ENCODE results near the gene ELOVL6. TPM values are rescaled to one million over a fixed set of nuclear protein-coding genes. Genes with fewer than 3 reads are reported as not detected.

ELOVL6 gene
- total and polyA plus RNA-seq, 9 of the 15 experiments (the other 6 are each of a cell fraction or from before 2014, with no cell fraction given): 18.3 to 82.6 (median 46.0) TPM

DNA sequence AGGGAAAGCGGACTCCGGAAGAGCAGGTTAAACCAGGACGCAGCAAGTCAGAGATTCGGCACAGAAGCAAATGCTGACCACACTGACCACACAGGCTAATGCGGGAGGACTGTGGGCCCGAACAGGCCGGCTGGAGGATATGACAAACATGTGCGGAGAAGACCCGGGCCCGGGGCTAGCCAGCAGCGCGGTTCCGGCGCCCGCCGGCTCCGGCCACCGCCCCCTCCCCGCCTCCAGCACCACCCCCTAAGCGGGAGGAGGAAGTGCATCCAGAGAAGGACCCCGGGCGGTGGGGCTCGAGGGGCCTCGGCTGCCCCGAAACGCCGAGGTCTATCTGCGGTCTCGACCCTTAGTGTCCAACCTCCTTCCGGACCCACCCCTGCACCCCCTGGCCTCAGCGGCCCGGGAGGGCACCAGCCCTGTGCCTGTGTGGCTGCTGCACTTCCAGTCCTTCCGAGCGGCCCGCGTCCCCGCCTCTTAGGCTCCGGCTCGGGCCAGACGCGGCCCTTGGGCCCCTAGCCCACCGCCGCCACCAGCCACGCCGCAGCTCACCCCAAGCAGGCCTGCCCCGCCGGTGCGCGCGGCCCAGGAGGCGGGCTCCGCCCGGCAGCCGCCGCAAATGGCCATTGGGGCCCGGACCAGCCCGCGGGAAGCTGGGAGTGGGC is 2.1 kb downstream of the ELOVL6 start (continued):
- peak; percentile 58; the same call in 1 of the 2 replicates for TF ChIP-seq SIN3B (IDR thresholded peaks at IDR 0.05; ENCODE audit: low read depth)
- no peak for TF ChIP-seq CEBPB (tag; IDR thresholded peaks at IDR 0.05)
- peak; percentile 83 for TF ChIP-seq SPI1 (IDR thresholded peaks at IDR 0.05; ENCODE audit: borderline replicate concordance, low read depth, low read length)
- TF ChIP-seq PHB (CRISPR knock-in tag; IDR thresholded peaks at IDR 0.05): no peak
- TF ChIP-seq NFRKB (IDR thresholded peaks at IDR 0.05; ENCODE audit: low read depth): no peak
- TF ChIP-seq RCOR1 (IDR thresholded peaks at IDR 0.05; ENCODE audit: borderline replicate concordance in 1 of 2, low read depth in 2 of 2, low read length in 2 of 2): 0 out of 4 replicates have a peak, but pooled peaks of 1 of the 2 experiments have one; percentile 3
- no peak for TF ChIP-seq SNAPC5 (CRISPR knock-in tag; IDR thresholded peaks at IDR 0.05)
- no peak for TF ChIP-seq SMARCA4 (IDR thresholded peaks at IDR 0.05)
- TF ChIP-seq PATZ1 (CRISPR knock-in tag; IDR thresholded peaks at IDR 0.05; ENCODE audit: borderline replicate concordance): no peak
- no peak for TF ChIP-seq JUND (IDR thresholded peaks at IDR 0.05; ENCODE audit: borderline replicate concordance, low read depth, low read length)
- TF ChIP-seq JUND (tag; IDR thresholded peaks at IDR 0.05; ENCODE audit: borderline replicate concordance, low read depth, low read length): no peak
- no peak for TF ChIP-seq ZNF668 (CRISPR knock-in tag; IDR thresholded peaks at IDR 0.05)
- TF ChIP-seq, protein P1, sequence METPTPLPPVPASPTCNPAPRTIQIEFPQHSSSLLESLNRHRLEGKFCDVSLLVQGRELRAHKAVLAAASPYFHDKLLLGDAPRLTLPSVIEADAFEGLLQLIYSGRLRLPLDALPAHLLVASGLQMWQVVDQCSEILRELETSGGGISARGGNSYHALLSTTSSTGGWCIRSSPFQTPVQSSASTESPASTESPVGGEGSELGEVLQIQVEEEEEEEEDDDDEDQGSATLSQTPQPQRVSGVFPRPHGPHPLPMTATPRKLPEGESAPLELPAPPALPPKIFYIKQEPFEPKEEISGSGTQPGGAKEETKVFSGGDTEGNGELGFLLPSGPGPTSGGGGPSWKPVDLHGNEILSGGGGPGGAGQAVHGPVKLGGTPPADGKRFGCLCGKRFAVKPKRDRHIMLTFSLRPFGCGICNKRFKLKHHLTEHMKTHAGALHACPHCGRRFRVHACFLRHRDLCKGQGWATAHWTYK (CRISPR knock-in tag; IDR thresholded peaks at IDR 0.05): no peak
- TF ChIP-seq, protein P2, sequence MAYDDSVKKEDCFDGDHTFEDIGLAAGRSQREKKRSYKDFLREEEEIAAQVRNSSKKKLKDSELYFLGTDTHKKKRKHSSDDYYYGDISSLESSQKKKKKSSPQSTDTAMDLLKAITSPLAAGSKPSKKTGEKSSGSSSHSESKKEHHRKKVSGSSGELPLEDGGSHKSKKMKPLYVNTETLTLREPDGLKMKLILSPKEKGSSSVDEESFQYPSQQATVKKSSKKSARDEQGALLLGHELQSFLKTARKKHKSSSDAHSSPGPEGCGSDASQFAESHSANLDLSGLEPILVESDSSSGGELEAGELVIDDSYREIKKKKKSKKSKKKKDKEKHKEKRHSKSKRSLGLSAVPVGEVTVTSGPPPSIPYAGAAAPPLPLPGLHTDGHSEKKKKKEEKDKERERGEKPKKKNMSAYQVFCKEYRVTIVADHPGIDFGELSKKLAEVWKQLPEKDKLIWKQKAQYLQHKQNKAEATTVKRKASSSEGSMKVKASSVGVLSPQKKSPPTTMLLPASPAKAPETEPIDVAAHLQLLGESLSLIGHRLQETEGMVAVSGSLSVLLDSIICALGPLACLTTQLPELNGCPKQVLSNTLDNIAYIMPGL (CRISPR knock-in tag; IDR thresholded peaks at IDR 0.05): peak; percentile 60; the same call in 1 of the 2 replicates
- TF ChIP-seq, protein P3, sequence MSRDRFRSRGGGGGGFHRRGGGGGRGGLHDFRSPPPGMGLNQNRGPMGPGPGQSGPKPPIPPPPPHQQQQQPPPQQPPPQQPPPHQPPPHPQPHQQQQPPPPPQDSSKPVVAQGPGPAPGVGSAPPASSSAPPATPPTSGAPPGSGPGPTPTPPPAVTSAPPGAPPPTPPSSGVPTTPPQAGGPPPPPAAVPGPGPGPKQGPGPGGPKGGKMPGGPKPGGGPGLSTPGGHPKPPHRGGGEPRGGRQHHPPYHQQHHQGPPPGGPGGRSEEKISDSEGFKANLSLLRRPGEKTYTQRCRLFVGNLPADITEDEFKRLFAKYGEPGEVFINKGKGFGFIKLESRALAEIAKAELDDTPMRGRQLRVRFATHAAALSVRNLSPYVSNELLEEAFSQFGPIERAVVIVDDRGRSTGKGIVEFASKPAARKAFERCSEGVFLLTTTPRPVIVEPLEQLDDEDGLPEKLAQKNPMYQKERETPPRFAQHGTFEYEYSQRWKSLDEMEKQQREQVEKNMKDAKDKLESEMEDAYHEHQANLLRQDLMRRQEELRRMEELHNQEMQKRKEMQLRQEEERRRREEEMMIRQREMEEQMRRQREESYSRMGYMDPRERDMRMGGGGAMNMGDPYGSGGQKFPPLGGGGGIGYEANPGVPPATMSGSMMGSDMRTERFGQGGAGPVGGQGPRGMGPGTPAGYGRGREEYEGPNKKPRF (IDR thresholded peaks at IDR 0.05; ENCODE audit: low read depth, low read length): no peak
- peak; percentile 53; the same call in 1 of the 2 replicates for TF ChIP-seq GABPB1 (CRISPR knock-in tag; IDR thresholded peaks at IDR 0.05)
- no peak for TF ChIP-seq ZNF583 (CRISPR knock-in tag; IDR thresholded peaks at IDR 0.05)
- no peak for TF ChIP-seq NR0B1 (IDR thresholded peaks at IDR 0.05; ENCODE audit: partially characterized antibody)
- no peak for TF ChIP-seq MCM7 (IDR thresholded peaks at IDR 0.05)
- no peak for TF ChIP-seq DDX20 (tag; IDR thresholded peaks at IDR 0.05; ENCODE audit: low read depth)
